ENCODE measurements around the gene CRISPLD2. TPM values are rescaled to one million over a fixed set of nuclear protein-coding genes. Genes with fewer than 3 reads are reported as not detected.

The CRISPLD2 gene
- total and polyA plus RNA-seq, 9 of the 15 experiments (the other 6 are each of a cell fraction or from before 2014, with no cell fraction given): 0.03 to 0.24 (median 0.04) TPM; not detected in 4

DNA sequence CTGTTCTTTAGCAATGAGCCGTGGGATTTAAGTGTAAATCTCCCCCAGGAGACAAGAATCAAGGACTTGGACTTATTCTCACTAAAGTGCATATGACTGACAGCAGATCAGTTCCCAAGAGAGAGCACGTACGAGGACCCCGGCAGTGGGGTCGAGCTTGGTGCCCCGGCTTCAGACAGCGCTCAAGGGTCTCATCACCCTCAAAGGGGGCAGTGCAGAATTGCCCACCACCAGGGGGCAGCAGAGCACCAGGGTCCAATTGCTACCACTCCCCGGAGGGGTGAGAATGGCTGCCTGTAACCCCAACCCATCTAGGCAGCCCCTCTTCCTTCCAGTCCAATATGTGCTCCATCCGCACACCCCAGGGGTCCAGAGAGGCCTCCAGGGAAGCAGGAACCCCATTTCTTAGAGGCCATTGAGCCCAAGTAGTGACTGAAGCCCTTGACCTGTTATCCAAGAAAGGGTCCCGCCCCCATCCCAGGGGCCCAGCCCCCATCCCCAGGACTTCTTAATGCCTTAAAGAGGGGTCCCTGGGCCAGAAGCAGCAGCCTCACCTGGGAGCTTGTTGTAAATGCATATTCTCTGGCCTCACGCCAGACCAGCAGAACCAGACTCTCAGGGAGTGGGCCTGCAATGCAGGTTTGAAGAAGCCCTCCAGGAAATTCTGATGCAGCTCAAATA is 105.4 kb downstream of the CRISPLD2 start (continued):
- TF ChIP-seq, protein P1, sequence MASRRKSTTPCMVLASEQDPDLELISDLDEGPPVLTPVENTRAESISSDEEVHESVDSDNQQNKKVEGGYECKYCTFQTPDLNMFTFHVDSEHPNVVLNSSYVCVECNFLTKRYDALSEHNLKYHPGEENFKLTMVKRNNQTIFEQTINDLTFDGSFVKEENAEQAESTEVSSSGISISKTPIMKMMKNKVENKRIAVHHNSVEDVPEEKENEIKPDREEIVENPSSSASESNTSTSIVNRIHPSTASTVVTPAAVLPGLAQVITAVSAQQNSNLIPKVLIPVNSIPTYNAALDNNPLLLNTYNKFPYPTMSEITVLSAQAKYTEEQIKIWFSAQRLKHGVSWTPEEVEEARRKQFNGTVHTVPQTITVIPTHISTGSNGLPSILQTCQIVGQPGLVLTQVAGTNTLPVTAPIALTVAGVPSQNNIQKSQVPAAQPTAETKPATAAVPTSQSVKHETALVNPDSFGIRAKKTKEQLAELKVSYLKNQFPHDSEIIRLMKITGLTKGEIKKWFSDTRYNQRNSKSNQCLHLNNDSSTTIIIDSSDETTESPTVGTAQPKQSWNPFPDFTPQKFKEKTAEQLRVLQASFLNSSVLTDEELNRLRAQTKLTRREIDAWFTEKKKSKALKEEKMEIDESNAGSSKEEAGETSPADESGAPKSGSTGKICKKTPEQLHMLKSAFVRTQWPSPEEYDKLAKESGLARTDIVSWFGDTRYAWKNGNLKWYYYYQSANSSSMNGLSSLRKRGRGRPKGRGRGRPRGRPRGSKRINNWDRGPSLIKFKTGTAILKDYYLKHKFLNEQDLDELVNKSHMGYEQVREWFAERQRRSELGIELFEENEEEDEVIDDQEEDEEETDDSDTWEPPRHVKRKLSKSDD (conservative IDR thresholded peaks at IDR 0.05; ENCODE audit: low read length): 0 out of 2 replicates have a peak, but pooled peaks have one; percentile 27
- TF ChIP-seq, protein P2, sequence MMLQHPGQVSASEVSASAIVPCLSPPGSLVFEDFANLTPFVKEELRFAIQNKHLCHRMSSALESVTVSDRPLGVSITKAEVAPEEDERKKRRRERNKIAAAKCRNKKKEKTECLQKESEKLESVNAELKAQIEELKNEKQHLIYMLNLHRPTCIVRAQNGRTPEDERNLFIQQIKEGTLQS (IDR thresholded peaks at IDR 0.05): no peak
- TF ChIP-seq, protein P2 (CRISPR knock-in tag; conservative IDR thresholded peaks at IDR 0.05): no peak
- peak; percentile 97 for TF ChIP-seq ZBTB7A (IDR thresholded peaks at IDR 0.05; ENCODE audit: borderline replicate concordance, control insufficient read depth, low read depth, low read length)
- no peak for TF ChIP-seq MBD2 (IDR thresholded peaks at IDR 0.05; ENCODE audit: borderline replicate concordance, low read depth)
- TF ChIP-seq GATAD2A (IDR thresholded peaks at IDR 0.05): peak; percentile 41; the same call in 1 of the 2 replicates
- TF ChIP-seq HCFC1 (IDR thresholded peaks at IDR 0.05; ENCODE audit: low read depth, low read length): 0 out of 2 replicates have a peak, but pooled peaks have one; percentile 20
- TF ChIP-seq ZNF395 (CRISPR knock-in tag; IDR thresholded peaks at IDR 0.05): no peak
- TF ChIP-seq ZBTB12 (CRISPR knock-in tag; IDR thresholded peaks at IDR 0.05): no peak
- TF ChIP-seq, protein P3, sequence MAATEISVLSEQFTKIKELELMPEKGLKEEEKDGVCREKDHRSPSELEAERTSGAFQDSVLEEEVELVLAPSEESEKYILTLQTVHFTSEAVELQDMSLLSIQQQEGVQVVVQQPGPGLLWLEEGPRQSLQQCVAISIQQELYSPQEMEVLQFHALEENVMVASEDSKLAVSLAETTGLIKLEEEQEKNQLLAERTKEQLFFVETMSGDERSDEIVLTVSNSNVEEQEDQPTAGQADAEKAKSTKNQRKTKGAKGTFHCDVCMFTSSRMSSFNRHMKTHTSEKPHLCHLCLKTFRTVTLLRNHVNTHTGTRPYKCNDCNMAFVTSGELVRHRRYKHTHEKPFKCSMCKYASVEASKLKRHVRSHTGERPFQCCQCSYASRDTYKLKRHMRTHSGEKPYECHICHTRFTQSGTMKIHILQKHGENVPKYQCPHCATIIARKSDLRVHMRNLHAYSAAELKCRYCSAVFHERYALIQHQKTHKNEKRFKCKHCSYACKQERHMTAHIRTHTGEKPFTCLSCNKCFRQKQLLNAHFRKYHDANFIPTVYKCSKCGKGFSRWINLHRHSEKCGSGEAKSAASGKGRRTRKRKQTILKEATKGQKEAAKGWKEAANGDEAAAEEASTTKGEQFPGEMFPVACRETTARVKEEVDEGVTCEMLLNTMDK (IDR thresholded peaks at IDR 0.05; ENCODE audit: borderline replicate concordance, insufficient read depth, low read depth, low read length, poor library complexity, severe bottlenecking): peak; percentile 41
- TF ChIP-seq LEF1 (IDR thresholded peaks at IDR 0.05): no peak
- no peak for TF ChIP-seq TCF3 (CRISPR knock-in tag; IDR thresholded peaks at IDR 0.05)
- TF ChIP-seq, protein P4, sequence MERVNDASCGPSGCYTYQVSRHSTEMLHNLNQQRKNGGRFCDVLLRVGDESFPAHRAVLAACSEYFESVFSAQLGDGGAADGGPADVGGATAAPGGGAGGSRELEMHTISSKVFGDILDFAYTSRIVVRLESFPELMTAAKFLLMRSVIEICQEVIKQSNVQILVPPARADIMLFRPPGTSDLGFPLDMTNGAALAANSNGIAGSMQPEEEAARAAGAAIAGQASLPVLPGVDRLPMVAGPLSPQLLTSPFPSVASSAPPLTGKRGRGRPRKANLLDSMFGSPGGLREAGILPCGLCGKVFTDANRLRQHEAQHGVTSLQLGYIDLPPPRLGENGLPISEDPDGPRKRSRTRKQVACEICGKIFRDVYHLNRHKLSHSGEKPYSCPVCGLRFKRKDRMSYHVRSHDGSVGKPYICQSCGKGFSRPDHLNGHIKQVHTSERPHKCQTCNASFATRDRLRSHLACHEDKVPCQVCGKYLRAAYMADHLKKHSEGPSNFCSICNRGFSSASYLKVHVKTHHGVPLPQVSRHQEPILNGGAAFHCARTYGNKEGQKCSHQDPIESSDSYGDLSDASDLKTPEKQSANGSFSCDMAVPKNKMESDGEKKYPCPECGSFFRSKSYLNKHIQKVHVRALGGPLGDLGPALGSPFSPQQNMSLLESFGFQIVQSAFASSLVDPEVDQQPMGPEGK (CRISPR knock-in tag; IDR thresholded peaks at IDR 0.05; ENCODE audit: borderline replicate concordance): no peak
- TF ChIP-seq HNRNPLL (IDR thresholded peaks at IDR 0.05; ENCODE audit: low read depth, low read length, poor library complexity, severe bottlenecking): peak; percentile 29
- peak; percentile 47; the same call in 1 of the 2 replicates for TF ChIP-seq MTA1 (IDR thresholded peaks at IDR 0.05; ENCODE audit: borderline replicate concordance)
- TF ChIP-seq KLF6 (CRISPR knock-in tag; IDR thresholded peaks at IDR 0.05; ENCODE audit: borderline replicate concordance): no peak
